Esophagus muscularis mucosa (tissue), 4 donors: ENCODE measurements around the gene OR51A7. TPM values are rescaled to one million over a fixed set of nuclear protein-coding genes. Genes with fewer than 3 reads are reported as not detected.

ENCODE experiments used
- DNase-seq: peaks from one replicate; pipeline ENCODE4 v3.0.0-alpha.2; 2017; ENCODE audit errors: extremely low spot score
- H3K27ac ChIP-seq, 4 donors: fragments of 200-600 bp; sonication (generic); replicated peaks in 1 of 4; 1 replicate in 3 of 4; 2 replicates in 1 of 4; pipeline ENCODE4 v1.5.1; 2016 to 2019; ENCODE audit warnings: mild to moderate bottlenecking in 1 of 4
- H3K27me3 ChIP-seq, 4 donors: fragments of 200-600 bp; sonication (generic); one replicate each; pipeline versions ENCODE4 v1.5.1 to v1.6.0; 2016 to 2019
- H3K36me3 ChIP-seq, 4 donors: fragments of 200-600 bp; sonication (generic); one replicate each; pipeline ENCODE4 v1.5.1; 2016 to 2019
- H3K4me1 ChIP-seq, 4 donors: fragments of 200-600 bp; sonication (generic); one replicate each; pipeline ENCODE4 v1.5.1; 2016 to 2019
- H3K4me3 ChIP-seq, 4 donors: fragments of 200-600 bp; sonication (generic); 1 replicate in 2 of 4; 2 replicates in 2 of 4; pipeline ENCODE4 v1.5.1; 2016 to 2019; ENCODE audit warnings: mild to moderate bottlenecking in 4 of 4, moderate library complexity in 1 of 4
- H3K9me3 ChIP-seq, 4 donors: fragments of 200-600 bp; sonication (generic); 1 replicate in 3 of 4; 2 replicates in 1 of 4; pipeline ENCODE4 v1.5.1; 2016 to 2019
- CTCF ChIP-seq, 3 experiments: fragments of 200-600 bp in 2 of 3; fragments of 450-650 bp in 1 of 3; sonication (generic) in 2 of 3; IDR thresholded peaks; one replicate each; pipeline ENCODE4 v1.5.1; 2017 to 2019; ENCODE audit warnings: antibody characterized with exemption in 3 of 3, mild to moderate bottlenecking in 2 of 3, moderate library complexity in 1 of 3
- EP300 ChIP-seq: sonication (generic); formaldehyde crosslinking; IDR thresholded peaks from one replicate; pipeline ENCODE4 v1.6.1; 2017; ENCODE audit warnings: antibody characterized with exemption
- POLR2A ChIP-seq: fragments of 450-650 bp; IDR thresholded peaks from one replicate; pipeline ENCODE4 v1.6.1; 2017; ENCODE audit warnings: antibody characterized with exemption, moderate library complexity, mild to moderate bottlenecking, low read depth
- POLR2AphosphoS5 ChIP-seq, 2 donors: sonication (generic); formaldehyde crosslinking; IDR thresholded peaks; one replicate each; pipeline ENCODE4 v1.6.1; 2017; ENCODE audit warnings: antibody characterized with exemption in 2 of 2
- WGBS: methylation state at CpG from one replicate; pipeline ENCODE4 v1.1.5; 2018; 5-methylcytosine and 5-hydroxymethylcytosine counted together
- intact Hi-C: fragments of 100-400 bp; cut with DNase I; formaldehyde crosslinking; loops from one replicate; pipeline ENCODE4 v1.15.1; 2023
- total RNA-seq, 4 donors: library from RNA; depleted of rRNA; stranded (reverse); fragments of >200 nt; gene quantifications; one replicate each; pipeline versions ENCODE4 v1.1.0 to v1.2.1, GENCODE V29; 2016

OR51A7 gene
- total RNA-seq, 4 donors from 2014 or later: not detected

GRCh38 chr11:4881188-4881587 is 22.4 kb upstream of the OR51A7 start:
- no peaks in the 10 kb centered on the region for H3K27me3 ChIP-seq
- intact Hi-C loops: no loop called here

GRCh38 chr11:4881860-4882500 is 21.6 kb upstream of the OR51A7 start, which contains the start of gene OR51T1:
TSS of gene OR51T1 (plus strand) at chr11:4881900. CDS start at chr11:4881900, 0 bp downstream.
- H3K27me3 ChIP-seq: no peaks in the 10 kb centered on the region
- no peak within 1 kb of the TSS for H3K27ac ChIP-seq
- H3K4me3 ChIP-seq: no peak within 1 kb of the TSS
- DNase-seq: no peak
- H3K4me1 ChIP-seq: no peaks in the 10 kb centered on the region
- no peak for TF ChIP-seq CTCF (IDR thresholded peaks at IDR 0.05)
- no peak for TF ChIP-seq POLR2A
- no peak for TF ChIP-seq POLR2AphosphoS5 (IDR thresholded peaks at IDR 0.05)
- TF ChIP-seq EP300: no peak
- H3K36me3 ChIP-seq: no peaks in the 10 kb centered on the region
- intact Hi-C loops: no loop called here
- 69% methylated on average over 8 of the region's 8 CpGs for WGBS
- H3K9me3 ChIP-seq: no peaks in the 10 kb centered on the region

More at GRCh38 chr11:4881188-4881587, 22.4 kb upstream of the OR51A7 start:
- 78% methylated on average over 4 of the region's 4 CpGs for WGBS
- DNase-seq: no peak
- TF ChIP-seq CTCF (IDR thresholded peaks at IDR 0.05) (no peak), EP300 (no peak), POLR2AphosphoS5 (IDR thresholded peaks at IDR 0.05) (no peak), POLR2A (no peak)
- Histone ChIP-seq H3K9me3 (no peaks in the 10 kb centered on the region), H3K4me1 (no peaks in the 10 kb centered on the region), H3K27ac (no peak overlapping the region), H3K36me3 (no peaks in the 10 kb centered on the region), H3K4me3 (no peak overlapping the region)

GRCh38 chr11:4882543-4882942 is 21.0 kb upstream of the OR51A7 start:
- Histone ChIP-seq H3K36me3 (no peaks in the 10 kb centered on the region), H3K27ac (no peak overlapping the region), H3K9me3 (no peaks in the 10 kb centered on the region), H3K4me1 (no peaks in the 10 kb centered on the region), H3K27me3 (no peaks in the 10 kb centered on the region), H3K4me3 (no peak overlapping the region)
- 83% methylated on average over 5 of the region's 5 CpGs for WGBS
- intact Hi-C loops: no loop called here
- DNase-seq: no peak
- TF ChIP-seq POLR2A: no peak
- TF ChIP-seq POLR2AphosphoS5 (IDR thresholded peaks at IDR 0.05): no peak
- TF ChIP-seq CTCF (IDR thresholded peaks at IDR 0.05): no peak
- no peak for TF ChIP-seq EP300

GRCh38 chr11:4884361-4884760 is 19.2 kb upstream of the OR51A7 start:
- no peaks in the 10 kb centered on the region for H3K4me1 ChIP-seq
- H3K36me3 ChIP-seq: no peaks in the 10 kb centered on the region
- no peak overlapping the region for H3K27ac ChIP-seq
- intact Hi-C loops: no loop called here
- TF ChIP-seq EP300 (no peak), CTCF (IDR thresholded peaks at IDR 0.05) (no peak), POLR2A (no peak), POLR2AphosphoS5 (IDR thresholded peaks at IDR 0.05) (no peak)
- DNase-seq: no peak
- no peaks in the 10 kb centered on the region for H3K9me3 ChIP-seq
- H3K27me3 ChIP-seq: no peaks in the 10 kb centered on the region
- no peak overlapping the region for H3K4me3 ChIP-seq
- 57% methylated on average over 3 of the region's 3 CpGs for WGBS

- Histone ChIP-seq H3K27me3 (no peaks in the 10 kb centered on the region), H3K9me3 (no peaks in the 10 kb centered on the region), H3K27ac (no peak overlapping the region), H3K4me3 (no peak overlapping the region), H3K4me1 (no peaks in the 10 kb centered on the region), H3K36me3 (no peaks in the 10 kb centered on the region)
- TF ChIP-seq CTCF (IDR thresholded peaks at IDR 0.05) (no peak), EP300 (no peak), POLR2AphosphoS5 (IDR thresholded peaks at IDR 0.05) (no peak), POLR2A (no peak)
- 69% methylated on average over 3 of the region's 3 CpGs for WGBS
- no peak for DNase-seq
- intact Hi-C loops: no loop called here
Measured at GRCh38 chr11:4886186-4886585, 17.4 kb upstream of the OR51A7 start.
